Upper lobe of left lung (tissue), 6 donors: ENCODE results near the gene SLC22A12. TPM values are rescaled to one million over a fixed set of nuclear protein-coding genes. Genes with fewer than 3 reads are reported as not detected.

Experiments used
- ATAC-seq, 2 donors: fragments of 200-7000 bp; cut with Tn5 transposase; one replicate each; pipeline ENCODE4 v1.9.1; 2022; ENCODE audit warnings: mild to moderate bottlenecking in 2 of 2, moderate library complexity in 2 of 2; ENCODE audit not compliant: low FRiP score in 2 of 2
- DNase-seq, 2 donors: peaks; one replicate each; pipeline ENCODE4 v3.0.0-alpha.2; 2019 to 2020
- H3K27ac ChIP-seq, 4 donors: fragments of 200-600 bp; sonication (generic); one replicate each; pipeline ENCODE4 v1.5.1; 2016 to 2019
- H3K27me3 ChIP-seq, 4 donors: fragments of 200-600 bp; sonication (generic); one replicate each; pipeline ENCODE4 v1.5.1; 2017 to 2019
- H3K36me3 ChIP-seq, 4 donors: fragments of 200-600 bp; sonication (generic); one replicate each; pipeline ENCODE4 v1.5.1; 2016 to 2019
- H3K4me1 ChIP-seq, 4 donors: fragments of 200-600 bp; sonication (generic); one replicate each; pipeline ENCODE4 v1.5.1; 2018 to 2019
- H3K4me3 ChIP-seq, 4 donors: fragments of 200-600 bp; sonication (generic); one replicate each; pipeline ENCODE4 v1.5.1; 2017 to 2019; ENCODE audit warnings: mild to moderate bottlenecking in 2 of 4, moderate library complexity in 1 of 4
- H3K9me3 ChIP-seq, 4 donors: fragments of 200-600 bp; sonication (generic); one replicate each; pipeline ENCODE4 v1.5.1; 2018 to 2019
- CTCF ChIP-seq, 6 experiments: fragments of 450-650 bp in 4 of 6; fragments of 200-600 bp in 2 of 6; sonication (generic) in 2 of 6; IDR thresholded peaks; one replicate each; pipeline ENCODE4 v1.5.1; 2016 to 2019; ENCODE audit warnings: antibody characterized with exemption in 6 of 6
- EP300 ChIP-seq, 4 donors: sonication (generic); formaldehyde crosslinking; IDR thresholded peaks; one replicate each; pipeline ENCODE4 v1.5.1; 2017; ENCODE audit warnings: antibody characterized with exemption in 4 of 4, control low read depth in 2 of 4
- POLR2A ChIP-seq, 4 donors: fragments of 450-650 bp; IDR thresholded peaks; one replicate each; pipeline ENCODE4 v1.5.1; 2016 to 2017; ENCODE audit warnings: antibody characterized with exemption in 4 of 4, mild to moderate bottlenecking in 2 of 4
- POLR2AphosphoS5 ChIP-seq, 2 donors: sonication (generic); formaldehyde crosslinking; IDR thresholded peaks; one replicate each; pipeline ENCODE4 v1.5.1; 2017; ENCODE audit warnings: antibody characterized with exemption in 2 of 2
- WGBS, 2 donors: methylation state at CpG; one replicate each; pipeline ENCODE4 v1.1.5; 2017 to 2018; 5-methylcytosine and 5-hydroxymethylcytosine counted together
- total RNA-seq, 6 donors: library from RNA; depleted of rRNA in 4 of 6; stranded (reverse); fragments of >200 nt in 4 of 6; gene quantifications; one replicate each; pipeline versions ENCODE4 v1.1.0 to v1.2.1, GENCODE V29; 2016 to 2021
- donor health status: DM: no; HTN: no; CAD: no; lungs with moderate emphysema.
- donor health status: DM: no; HTN: yes; CAD: no; lungs with severe emphysema.

The SLC22A12 gene
- total RNA-seq, 6 donors from 2014 or later: not detected

- Histone ChIP-seq H3K4me3 (peak overlapping the region in 1 of 4 donors; percentile 33), H3K27me3 (peaks cover 0 to 7% (median 3%) of the 10 kb centered on the region in 4 donors), H3K36me3 (no peaks in the 10 kb centered on the region), H3K9me3 (no peaks in the 10 kb centered on the region), H3K4me1 (peaks cover 0 to 9% (median 3%) of the 10 kb centered on the region in 4 donors), H3K27ac (no peak overlapping the region)
- TF ChIP-seq POLR2A (IDR thresholded peaks at IDR 0.05) (no peak), POLR2AphosphoS5 (IDR thresholded peaks at IDR 0.05) (no peak), EP300 (IDR thresholded peaks at IDR 0.05) (no peak), CTCF (IDR thresholded peaks at IDR 0.05) (no peak)
- 83 to 87% methylated on average over 35 to 45 of the region's 55 CpGs for WGBS, 2 donors
- DNase-seq (peak in 1 of 2 donors; percentile 82), ATAC-seq (peak in 1 of 2 donors; percentile 3)
These were observed 16.5 kb downstream of the SLC22A12 start for GRCh38 chr11:64607381-64607985.

- ATAC-seq: peak in 1 of 2 donors; percentile 68
- H3K4me1 ChIP-seq: peaks cover 0 to 9% (median 3%) of the 10 kb centered on the region in 4 donors
- H3K27ac ChIP-seq: no peak overlapping the region
- H3K4me3 ChIP-seq: peak overlapping the region in 1 of 4 donors; percentile 33
- H3K36me3 ChIP-seq: no peaks in the 10 kb centered on the region
- 47 to 50% methylated on average over 18 of the region's 18 CpGs for WGBS, 2 donors
- peaks cover 0 to 7% (median 3%) of the 10 kb centered on the region in 4 donors for H3K27me3 ChIP-seq
- TF ChIP-seq CTCF (IDR thresholded peaks at IDR 0.05) (no peak), POLR2AphosphoS5 (IDR thresholded peaks at IDR 0.05) (no peak), EP300 (IDR thresholded peaks at IDR 0.05) (no peak), POLR2A (IDR thresholded peaks at IDR 0.05) (no peak)
- no peaks in the 10 kb centered on the region for H3K9me3 ChIP-seq
- DNase-seq: peak in 1 of 2 donors; percentile 87
These were observed 17.0 kb downstream of the SLC22A12 start for GRCh38 chr11:64608046-64608445.

- Histone ChIP-seq H3K36me3 (no peaks in the 10 kb centered on the region), H3K9me3 (no peaks in the 10 kb centered on the region), H3K4me1 (peaks cover 0 to 9% (median 3%) of the 10 kb centered on the region in 4 donors), H3K4me3 (no peak overlapping the region), H3K27me3 (peaks cover 0 to 7% (median 3%) of the 10 kb centered on the region in 4 donors), H3K27ac (no peak overlapping the region)
- no peak for TF ChIP-seq POLR2A (IDR thresholded peaks at IDR 0.05)
- TF ChIP-seq EP300 (IDR thresholded peaks at IDR 0.05): no peak
- TF ChIP-seq CTCF (IDR thresholded peaks at IDR 0.05): no peak
- no peak for TF ChIP-seq POLR2AphosphoS5 (IDR thresholded peaks at IDR 0.05)
- no peak for DNase-seq
- ATAC-seq: no peak
- WGBS, 2 donors: 73 to 75% methylated on average over 12 of the region's 12 CpGs
These were observed 17.6 kb downstream of the SLC22A12 start for GRCh38 chr11:64608636-64609035.

- no peak for ATAC-seq
- TF ChIP-seq POLR2AphosphoS5 (IDR thresholded peaks at IDR 0.05): no peak
- no peak for TF ChIP-seq POLR2A (IDR thresholded peaks at IDR 0.05)
- TF ChIP-seq CTCF (IDR thresholded peaks at IDR 0.05): no peak
- TF ChIP-seq EP300 (IDR thresholded peaks at IDR 0.05): no peak
- 67 to 87% methylated on average over 3 to 5 of the region's 5 CpGs for WGBS, 2 donors
These were observed 18.5 kb downstream of the SLC22A12 start for GRCh38 chr11:64609436-64610047.

More at GRCh38 chr11:64609436-64610047, 18.5 kb downstream of the SLC22A12 start:
- no peak overlapping the region for H3K27ac ChIP-seq
- H3K36me3 ChIP-seq: no peaks in the 10 kb centered on the region
- H3K4me1 ChIP-seq: peaks cover 0 to 9% (median 3%) of the 10 kb centered on the region in 4 donors
- DNase-seq: no peak
- peaks cover 0 to 7% (median 3%) of the 10 kb centered on the region in 4 donors for H3K27me3 ChIP-seq
- H3K4me3 ChIP-seq: no peak overlapping the region
- H3K9me3 ChIP-seq: no peaks in the 10 kb centered on the region
